Left lung (tissue), 10 donors: ENCODE results near the gene DTWD2. TPM values are rescaled to one million over a fixed set of nuclear protein-coding genes. Genes with fewer than 3 reads are reported as not detected.
A peak's percentile ranks its signal among the peaks of the same experiment; 100 is the strongest.
"Not testable (repeated sequence)": the region's sequence is repeated elsewhere in the genome, so short reads cannot be mapped to it uniquely, and the experiment has no call there.

Source experiments
- ATAC-seq: fragments of 200-7000 bp; cut with Tn5 transposase; one replicate; pipeline ENCODE4 v1.9.1; 2020; ENCODE audit warnings: moderate library complexity
- DNase-seq, 4 donors: peaks; one replicate each; pipeline ENCODE4 v3.0.0-alpha.2; 2013 to 2020
- H3K27ac ChIP-seq, 2 donors: fragments of 200-600 bp; sonication (generic) in 1 of 2; one replicate each; pipeline versions ENCODE4 v1.5.0 to v1.8.0; 2020 to 2021
- H3K27me3 ChIP-seq, 2 donors: fragments of 200-600 bp; sonication (generic) in 1 of 2; one replicate each; pipeline versions ENCODE4 v1.5.0 to v1.8.0; 2020 to 2021
- H3K36me3 ChIP-seq, 2 donors: fragments of 200-600 bp; sonication (generic) in 1 of 2; one replicate each; pipeline versions ENCODE4 v1.5.0 to v1.8.0; 2020 to 2021
- H3K4me1 ChIP-seq, 2 donors: fragments of 200-600 bp; one replicate each; pipeline ENCODE4 v1.8.0; 2021
- H3K4me3 ChIP-seq, 2 donors: fragments of 200-600 bp; sonication (generic) in 1 of 2; one replicate each; pipeline versions ENCODE4 v1.5.0 to v1.8.0; 2020 to 2021; ENCODE audit warnings: mild to moderate bottlenecking in 1 of 2
- H3K9me3 ChIP-seq, 2 donors: fragments of 200-600 bp; sonication (generic) in 1 of 2; one replicate each; pipeline versions ENCODE4 v1.5.0 to v1.8.0; 2020 to 2021
- CTCF ChIP-seq, 2 donors: fragments of 200-600 bp; sonication (generic) in 1 of 2; IDR thresholded peaks; one replicate each; pipeline versions ENCODE4 v1.5.0 to v1.8.0; 2021; ENCODE audit warnings: antibody characterized with exemption in 2 of 2
- intact Hi-C, 2 donors: fragments of 100-400 bp; cut with DNase I; formaldehyde crosslinking; loops; one replicate each; pipeline versions ENCODE4 v1.11.2 to v1.14.2; 2022
- polyA plus RNA-seq, 6 donors: library from polyadenylated mRNA; unstranded; fragments of 120-200 nt; gene quantifications; one replicate each; pipeline ENCODE4 v1.2.1, GENCODE V29; 2013; ENCODE audit not compliant: insufficient read length in 6 of 6
- total RNA-seq, 2 donors: library from RNA; stranded (reverse); fragmentation: NEBNext Ultra II Directional; extraction: Animal tissue kit (Norgen Biotek cat#: 25700); gene quantifications; one replicate each; pipeline ENCODE4 v1.2.1, GENCODE V29; 2021
- donor health status: DM: no; HTN: yes; CAD: no.
- donor health status: DM: no; HTN: no; CAD: no.

Gene DTWD2
- total and polyA plus RNA-seq, 8 donors: 4.9 to 8.5 (median 7.1) TPM

- ATAC-seq: no peak
- Histone ChIP-seq H3K27ac (no peak overlapping the region), H3K36me3 (no peaks in the 10 kb centered on the region), H3K27me3 (no peaks in the 10 kb centered on the region), H3K4me3 (no peak overlapping the region), H3K9me3 (no peaks in the 10 kb centered on the region), H3K4me1 (peaks cover 0 to 20% of the 10 kb centered on the region in 2 donors)
- intact Hi-C loops: no loop called here
- no peak for DNase-seq
- no peak for TF ChIP-seq CTCF (IDR thresholded peaks at IDR 0.05)
Observed at GRCh38 chr5:119016125-119016774, 27.9 kb upstream of the DTWD2 start.

GRCh38 chr5:119011186-119011585 lies 22.8 kb upstream of the DTWD2 start:
- no peak overlapping the region for H3K27ac ChIP-seq
- no peak overlapping the region for H3K4me3 ChIP-seq
- no peak for TF ChIP-seq CTCF (IDR thresholded peaks at IDR 0.05)
- no peaks in the 10 kb centered on the region for H3K4me1 ChIP-seq
- no peaks in the 10 kb centered on the region for H3K27me3 ChIP-seq
- intact Hi-C loops: no loop called here
- no peaks in the 10 kb centered on the region for H3K36me3 ChIP-seq
- DNase-seq (peak in 1 of 4 donors; percentile 68), ATAC-seq (no peak)
- no peaks in the 10 kb centered on the region for H3K9me3 ChIP-seq

- DNase-seq (no peak), ATAC-seq (no peak)
- Histone ChIP-seq H3K27ac (no peak overlapping the region), H3K4me3 (no peak overlapping the region), H3K4me1 (no peaks in the 10 kb centered on the region), H3K9me3 (no peaks in the 10 kb centered on the region), H3K27me3 (no peaks in the 10 kb centered on the region), H3K36me3 (no peaks in the 10 kb centered on the region)
- no peak for TF ChIP-seq CTCF (IDR thresholded peaks at IDR 0.05)
- intact Hi-C loops: no loop called here
Observed at GRCh38 chr5:119010206-119010605, 21.9 kb upstream of the DTWD2 start.

GRCh38 chr5:119009131-119009530 lies 20.8 kb upstream of the DTWD2 start:
- H3K4me3 ChIP-seq: no peak overlapping the region
- H3K9me3 ChIP-seq: no peaks in the 10 kb centered on the region
- H3K36me3 ChIP-seq: no peaks in the 10 kb centered on the region
- intact Hi-C loops: no loop called here
- no peaks in the 10 kb centered on the region for H3K27me3 ChIP-seq
- no peak for TF ChIP-seq CTCF (IDR thresholded peaks at IDR 0.05)
- no peak overlapping the region for H3K27ac ChIP-seq
- H3K4me1 ChIP-seq: no peaks in the 10 kb centered on the region
- DNase-seq (no peak), ATAC-seq (no peak)

GRCh38 chr5:118999696-119000095 lies 11.3 kb upstream of the DTWD2 start:
- H3K4me1 ChIP-seq: no peaks in the 10 kb centered on the region
- intact Hi-C loops: no loop called here
- DNase-seq: no peak
- H3K4me3 ChIP-seq: no peak overlapping the region
- no peak for TF ChIP-seq CTCF (IDR thresholded peaks at IDR 0.05)
- H3K9me3 ChIP-seq: peaks cover 0 to 36% of the 10 kb centered on the region in 2 donors
- H3K36me3 ChIP-seq: no peaks in the 10 kb centered on the region
- no peaks in the 10 kb centered on the region for H3K27me3 ChIP-seq
- H3K27ac ChIP-seq: no peak overlapping the region
- ATAC-seq: no peak

- H3K27me3 ChIP-seq, H3K36me3 ChIP-seq, DNase-seq, H3K27ac ChIP-seq, H3K4me3 ChIP-seq, H3K4me1 ChIP-seq, ATAC-seq, intact Hi-C loops: not testable (repeated sequence)
- H3K9me3 ChIP-seq: peaks cover 0 to 36% of the 10 kb centered on the region in 2 donors
Observed at GRCh38 chr5:118998861-118999260, 10.5 kb upstream of the DTWD2 start.
